GM20431 (cell line): ENCODE data around the gene FRRS1.

Source experiments
- in situ Hi-C: fragments of 300-500 bp; cut with MseI, MboI; formaldehyde crosslinking; loops from one replicate; pipeline ENCODE4 v1.15.0; 2020; ENCODE audit warnings: low sequenced_read_pairs; ENCODE audit not compliant: unreplicated experiment

Gene FRRS1

DNA sequence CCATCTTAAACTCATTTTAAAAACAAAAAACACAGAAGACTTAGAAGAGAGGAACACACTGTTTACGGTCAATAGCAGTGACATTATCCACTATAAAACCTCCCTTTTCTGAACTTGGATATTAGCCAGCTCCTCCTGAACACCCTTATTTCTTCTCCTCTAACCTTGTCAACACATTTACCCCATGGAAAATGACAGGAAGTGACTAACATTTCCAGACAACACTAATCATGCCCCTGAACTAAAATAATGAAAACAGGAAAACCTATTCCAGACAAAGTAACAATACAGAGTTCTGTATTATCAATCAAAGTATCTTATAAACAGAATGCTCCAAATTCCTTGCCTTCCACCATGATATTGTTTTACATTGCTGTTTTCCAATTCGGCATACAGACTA is 75.3 kb downstream of the FRRS1 start:
- in situ Hi-C loops, result no loop called here

DNA sequence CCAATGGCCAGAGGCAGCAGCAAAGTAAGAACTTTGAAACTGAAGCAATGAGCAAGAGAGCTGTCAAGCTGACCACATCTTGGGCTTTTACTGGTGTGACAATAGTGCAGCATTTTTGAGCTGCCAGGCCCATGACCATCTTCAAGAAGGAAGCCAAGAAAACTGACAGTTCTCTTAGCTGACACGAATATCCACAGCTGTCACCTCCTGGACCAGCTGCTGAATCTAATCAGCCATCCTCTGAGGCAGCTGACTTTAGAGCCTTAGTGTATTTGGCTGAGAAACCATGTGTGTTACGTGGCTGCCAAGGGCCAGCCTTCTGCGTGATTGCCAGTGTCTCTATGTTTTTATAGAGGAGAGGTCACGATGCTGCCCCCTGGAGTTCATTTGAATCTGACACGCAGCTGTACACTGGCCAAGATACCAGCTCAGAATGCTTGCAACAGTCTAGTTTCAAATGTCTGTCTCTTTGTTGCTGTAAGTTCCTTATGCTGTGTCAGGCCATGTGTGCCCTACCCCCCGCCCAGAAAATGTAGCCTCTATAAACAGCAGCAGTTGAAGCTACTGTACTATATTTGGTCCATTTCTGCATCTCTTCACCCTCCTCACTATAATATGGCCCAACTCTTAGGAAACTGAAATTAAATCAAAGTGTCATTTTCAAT is 80.8 kb downstream of the FRRS1 start:
- in situ Hi-C loops, result no loop called here

DNA sequence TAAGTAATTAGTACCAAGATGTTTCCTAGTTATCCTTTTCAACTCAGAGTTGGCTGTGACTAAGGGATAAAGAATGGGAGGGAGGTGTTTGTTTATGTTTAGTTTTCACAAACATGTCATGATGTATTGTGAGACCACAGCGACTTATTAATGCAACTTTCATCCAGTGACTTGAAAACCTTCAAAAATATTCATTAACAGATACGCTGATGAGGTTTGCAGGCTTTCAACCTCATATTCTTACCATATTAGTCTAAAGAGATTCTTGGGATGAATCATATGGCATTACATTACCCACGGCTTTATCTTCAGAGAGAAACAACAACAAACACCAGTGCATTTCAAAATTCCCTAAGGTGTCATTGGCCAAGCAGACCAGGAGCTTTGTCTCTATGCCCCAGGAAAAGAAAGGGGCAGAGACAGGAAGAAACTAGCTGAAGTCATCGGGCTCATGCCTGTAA is 84.1 kb downstream of the FRRS1 start:
- in situ Hi-C loops, result no loop called here

DNA sequence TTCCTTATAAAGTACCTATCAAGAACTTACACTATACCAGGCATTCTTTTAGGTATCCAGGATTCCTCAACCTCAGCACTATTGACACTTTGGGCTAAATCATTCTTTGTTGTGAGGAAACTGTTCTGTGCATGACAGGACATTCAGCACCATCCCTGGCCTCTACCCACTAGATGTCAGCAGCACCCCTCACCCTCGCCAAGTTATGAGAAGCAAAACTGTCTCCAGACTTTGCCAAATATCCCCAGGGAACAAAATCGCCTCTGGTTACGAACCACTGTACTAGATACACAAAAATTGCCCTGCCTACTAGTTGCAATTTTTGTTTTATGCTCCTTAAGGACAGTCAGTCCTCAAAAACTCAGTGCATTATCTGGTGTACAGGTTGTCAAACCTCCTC is 84.9 kb downstream of the FRRS1 start:
- in situ Hi-C loops, result no loop called here

DNA sequence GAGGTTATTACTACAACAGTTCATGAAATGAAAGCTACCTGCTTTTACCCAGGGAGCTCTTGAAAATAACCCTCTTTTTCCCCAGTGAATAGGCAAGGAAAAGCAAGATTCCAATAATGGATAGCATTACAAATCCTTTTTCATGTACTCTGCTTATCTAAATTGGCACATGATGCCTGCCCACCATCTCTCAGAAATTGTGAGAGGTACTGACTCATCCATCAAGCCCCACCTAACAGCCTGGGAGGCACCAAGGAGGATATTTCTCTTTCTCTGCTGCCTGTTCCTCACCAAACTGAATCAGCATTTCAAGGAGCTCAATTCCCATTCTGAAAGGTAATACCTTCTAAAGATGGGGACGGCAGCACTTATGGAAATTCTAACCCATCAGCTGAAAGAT is 86.2 kb downstream of the FRRS1 start:
- in situ Hi-C loops, result no loop called here

DNA sequence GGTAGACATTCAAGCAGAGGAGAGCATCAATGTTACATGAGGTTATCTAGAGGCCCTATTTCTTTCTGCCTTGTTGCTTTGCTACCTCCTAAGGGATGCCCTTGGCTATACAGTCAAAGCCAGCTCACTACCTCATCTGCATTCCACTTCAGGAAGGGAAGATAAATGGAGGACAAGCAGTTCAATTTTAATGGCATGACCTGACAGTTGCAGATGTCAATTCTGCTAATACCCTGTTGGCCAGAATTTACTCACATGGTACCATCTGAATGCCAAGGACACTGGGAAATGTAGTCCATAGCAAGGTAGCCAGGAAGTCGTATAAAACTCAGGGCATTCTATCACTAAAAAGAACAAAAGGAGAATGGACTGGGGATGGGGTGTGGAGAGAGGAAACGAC is 89.0 kb downstream of the FRRS1 start:
- in situ Hi-C loops, result no loop called here

DNA sequence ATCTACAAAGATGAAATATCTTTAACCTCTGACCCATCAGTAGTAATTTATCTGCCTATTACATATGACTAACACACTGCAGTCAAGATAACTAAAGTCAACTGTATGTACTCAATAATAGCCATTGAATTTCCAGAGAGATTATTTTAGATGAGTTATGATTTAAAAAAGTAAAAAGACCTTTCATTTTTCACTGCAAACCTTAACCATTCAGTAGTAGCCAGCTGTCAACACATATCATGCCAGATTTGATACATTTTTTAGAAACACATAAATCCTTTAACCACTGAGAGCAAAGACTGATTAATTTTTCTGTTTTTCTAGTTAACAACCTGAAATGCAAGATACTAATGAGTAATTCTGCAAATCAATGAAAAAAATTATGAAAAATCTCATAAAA is 89.6 kb downstream of the FRRS1 start:
- in situ Hi-C loops, result no loop called here

DNA sequence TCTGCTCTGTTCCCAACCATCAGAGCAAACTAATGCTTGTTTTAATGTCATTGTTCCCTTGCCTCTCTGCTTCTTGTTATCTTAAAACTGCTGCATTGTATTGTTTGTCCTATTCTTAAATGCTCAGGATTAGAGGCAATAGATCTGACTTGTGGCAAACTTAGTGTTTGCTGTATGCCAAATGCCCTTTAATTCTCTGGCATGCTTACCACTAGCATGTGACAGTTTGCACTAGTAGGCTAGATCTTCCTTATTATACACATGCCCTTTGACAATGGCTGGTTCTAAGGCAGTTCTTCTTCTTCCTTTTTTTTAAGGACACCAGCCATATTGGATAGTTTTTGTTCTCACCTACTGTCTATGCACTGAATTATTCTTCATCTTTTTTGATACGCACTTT is 90.4 kb downstream of the FRRS1 start:
- in situ Hi-C loops, result no loop called here

DNA sequence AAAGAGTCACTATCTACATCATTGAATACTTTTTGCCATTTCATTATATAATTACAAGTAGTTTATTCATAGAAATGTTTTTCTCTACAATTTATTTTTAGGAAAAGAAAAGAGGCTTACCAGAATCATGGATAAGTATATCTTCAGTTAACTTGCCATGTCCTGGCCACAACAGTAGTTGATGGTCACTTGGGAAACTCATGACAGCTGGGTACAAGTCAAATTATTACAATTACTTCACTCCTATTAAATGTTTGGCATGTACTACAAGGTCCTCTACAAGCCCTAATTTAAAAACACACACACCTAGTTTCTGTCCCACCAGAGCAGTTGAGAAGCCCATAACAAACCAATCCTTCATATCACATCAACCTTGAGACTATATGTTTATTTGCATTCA is 91.1 kb downstream of the FRRS1 start:
- in situ Hi-C loops, result no loop called here

DNA sequence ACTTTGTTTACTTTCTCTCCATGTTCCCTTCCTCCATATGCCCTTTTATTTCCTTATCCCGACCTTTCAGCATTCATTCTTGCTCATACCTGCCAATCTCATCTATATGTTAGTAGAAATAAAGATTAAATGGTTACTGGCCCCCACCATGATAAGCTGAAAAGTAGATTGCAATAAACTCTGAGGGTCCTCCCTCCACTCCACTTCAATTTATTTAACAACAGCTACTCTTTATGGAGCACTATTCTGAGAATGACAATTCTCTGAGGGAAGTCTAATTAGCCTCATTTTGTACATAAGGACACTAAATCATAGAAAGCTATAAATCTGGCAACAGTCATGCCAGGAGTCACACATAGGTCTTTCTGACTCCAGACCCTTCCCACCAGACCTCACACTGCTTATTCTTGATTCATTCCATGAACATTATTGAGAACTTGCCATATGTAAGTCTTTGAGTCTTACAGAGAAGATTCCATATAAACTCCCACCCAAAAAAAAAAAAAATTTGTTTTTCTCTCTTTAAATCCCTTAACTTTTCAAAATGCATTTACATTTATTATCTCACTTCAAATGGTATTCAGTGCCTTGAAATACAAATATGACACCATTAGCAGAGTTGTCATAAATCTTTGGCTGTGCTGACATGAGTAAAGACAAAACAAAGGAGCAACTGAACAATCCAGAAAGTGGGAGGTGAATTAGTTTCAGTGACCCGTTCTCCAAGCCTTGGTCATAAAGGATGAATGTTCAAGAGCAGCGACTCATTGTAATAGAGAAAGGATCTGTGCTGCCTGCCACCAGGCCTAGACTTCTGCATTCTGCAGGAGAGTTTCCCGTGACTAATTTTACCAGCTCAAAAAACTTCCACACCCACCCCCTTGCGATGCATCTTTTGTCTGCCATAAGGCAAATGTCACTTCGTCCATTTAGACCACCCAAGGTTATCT is 92.0 kb downstream of the FRRS1 start:
- in situ Hi-C loops, result no loop called here

DNA sequence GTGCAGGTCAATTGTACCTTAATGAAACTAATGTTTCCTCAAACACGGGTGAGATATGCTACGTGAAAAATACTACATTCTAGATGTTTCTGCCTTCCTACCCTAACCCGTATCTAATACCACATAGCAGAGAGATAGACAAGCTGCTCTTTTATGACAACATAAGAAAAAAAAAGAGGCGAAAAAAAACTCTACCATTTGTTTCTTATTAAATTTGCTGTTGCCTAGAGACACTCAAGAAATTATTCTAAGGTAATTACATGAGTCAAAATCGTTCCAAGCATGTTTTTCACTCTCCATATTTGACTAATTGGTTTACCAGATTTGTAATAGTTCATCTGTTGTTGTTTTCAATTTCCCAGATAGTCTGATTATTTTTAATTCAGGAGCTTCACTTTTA is 93.1 kb downstream of the FRRS1 start:
- in situ Hi-C loops, result no loop called here

DNA sequence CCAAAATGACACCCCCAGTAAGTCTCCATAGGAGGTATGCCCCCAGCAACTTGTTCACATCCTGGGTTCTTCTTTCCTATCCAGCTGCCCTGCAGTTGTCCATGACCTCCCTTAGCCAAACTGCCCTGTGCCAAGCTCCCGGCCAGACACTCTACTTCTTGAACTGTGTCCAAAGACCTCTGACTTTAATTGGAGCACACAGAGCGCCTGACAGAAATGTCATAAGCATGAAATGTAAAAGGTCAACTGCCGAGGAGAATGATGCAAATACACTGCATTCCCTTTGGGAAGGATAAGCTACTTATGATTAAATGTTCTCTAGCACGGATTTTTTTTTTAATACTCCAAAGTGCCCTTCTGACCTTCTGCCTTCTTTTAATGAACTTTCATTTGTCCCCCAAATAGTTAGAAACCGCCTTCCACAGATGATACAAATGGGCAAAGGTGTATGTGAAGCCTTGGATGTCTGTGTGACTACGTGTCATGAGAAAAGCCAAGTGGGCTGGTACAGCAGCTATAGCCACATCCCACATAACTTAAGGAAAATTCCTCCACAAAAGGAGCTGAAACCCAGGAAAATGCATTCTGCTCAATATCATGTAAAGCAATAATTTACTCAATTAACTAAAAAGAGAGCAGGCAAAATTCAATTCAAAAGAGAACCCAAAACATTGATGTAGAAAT is 93.8 kb downstream of the FRRS1 start:
- in situ Hi-C loops, result no loop called here

DNA sequence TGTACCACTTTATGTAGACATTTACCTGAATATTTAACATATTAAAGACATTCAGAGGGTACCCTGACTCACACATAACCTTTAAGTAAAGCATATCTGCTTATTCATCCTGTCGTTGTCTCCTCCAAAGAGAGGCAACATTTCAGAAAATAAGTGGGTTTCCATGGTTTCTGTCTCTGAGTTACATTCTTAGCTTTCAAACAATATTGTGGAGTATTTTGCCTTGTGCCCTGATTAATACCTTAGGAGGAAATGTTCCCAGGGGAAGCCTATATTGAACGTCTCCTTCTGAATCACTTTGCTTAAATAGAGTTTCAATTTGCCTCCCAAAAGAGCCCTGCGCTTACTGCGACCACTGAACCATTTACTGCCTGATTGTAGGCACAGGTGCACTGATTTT is 94.4 kb downstream of the FRRS1 start:
- in situ Hi-C loops, result no loop called here

DNA sequence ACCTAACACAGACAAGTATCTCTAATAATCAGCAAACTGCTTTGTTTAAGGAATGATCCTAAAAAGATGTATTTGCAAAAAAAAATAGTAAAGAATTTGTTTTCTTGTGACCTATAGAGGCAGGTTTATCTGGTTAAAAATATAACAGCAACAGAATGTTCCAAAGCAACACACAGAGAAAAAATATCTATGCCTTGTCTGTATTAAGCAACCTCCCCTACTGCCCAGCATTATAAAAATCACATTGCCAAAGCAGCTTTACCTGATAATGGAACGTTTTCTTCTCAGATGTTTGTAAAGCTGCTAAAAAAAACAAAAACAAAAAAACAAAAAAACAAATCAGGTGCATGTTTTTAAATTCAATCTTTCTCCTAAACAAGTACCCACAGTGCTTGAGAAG is 95.9 kb downstream of the FRRS1 start:
- in situ Hi-C loops, result no loop called here

DNA sequence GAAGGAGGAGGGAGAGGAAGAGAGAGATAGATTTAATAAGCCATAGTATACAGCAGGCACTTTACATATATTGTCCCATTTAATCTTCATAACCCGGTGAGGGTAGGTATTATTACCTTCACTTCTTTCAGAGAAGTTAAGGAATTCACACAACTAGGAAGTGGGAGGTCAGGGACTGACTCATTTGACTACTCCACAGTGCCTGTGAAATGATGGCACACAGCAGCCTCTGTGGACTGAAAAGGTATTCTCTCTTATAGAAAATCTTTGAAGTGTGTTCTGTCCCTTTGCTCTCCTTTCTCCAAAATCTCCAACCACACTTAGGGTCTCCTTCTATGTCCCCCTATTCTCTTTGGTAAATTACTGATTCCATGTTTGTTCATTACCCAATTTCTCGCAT is 96.6 kb downstream of the FRRS1 start:
- in situ Hi-C loops, result no loop called here

DNA sequence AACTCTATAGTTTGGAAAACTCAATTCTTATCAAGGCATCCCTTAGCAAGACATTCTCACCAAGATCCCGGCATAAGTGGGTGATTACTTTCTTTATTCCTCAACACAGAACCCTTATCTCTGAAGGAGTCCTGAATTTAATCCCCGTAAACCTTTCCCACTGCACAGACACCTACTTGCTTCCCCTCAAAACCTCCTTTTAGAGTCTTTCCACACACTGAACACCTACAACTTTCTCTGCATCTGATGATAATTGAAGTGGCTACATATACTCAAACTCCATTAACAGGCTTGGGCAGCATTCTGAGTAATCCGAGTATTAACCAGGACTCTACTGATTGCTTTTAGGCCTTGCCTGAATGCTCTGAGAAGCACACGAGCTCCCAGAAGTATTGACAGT is 97.1 kb downstream of the FRRS1 start:
- in situ Hi-C loops, result no loop called here

DNA sequence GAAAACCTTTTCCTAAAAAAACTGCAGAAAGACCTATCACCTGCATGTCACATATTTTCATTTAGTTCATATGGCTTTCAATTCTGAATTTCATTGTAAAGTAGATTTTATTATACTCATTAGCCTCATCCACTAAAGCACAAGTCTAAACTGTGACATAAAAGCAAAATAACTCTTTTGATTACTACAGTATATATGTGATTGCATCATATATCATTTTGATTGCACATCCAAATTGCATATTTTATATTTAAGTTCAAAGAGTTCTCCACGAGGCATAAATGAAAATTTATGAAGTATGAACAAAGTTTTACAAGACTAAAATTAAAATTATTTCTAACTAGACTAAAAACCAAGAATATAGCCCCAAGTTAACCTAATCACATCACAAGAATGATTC is 101.2 kb downstream of the FRRS1 start:
- in situ Hi-C loops, result no loop called here

DNA sequence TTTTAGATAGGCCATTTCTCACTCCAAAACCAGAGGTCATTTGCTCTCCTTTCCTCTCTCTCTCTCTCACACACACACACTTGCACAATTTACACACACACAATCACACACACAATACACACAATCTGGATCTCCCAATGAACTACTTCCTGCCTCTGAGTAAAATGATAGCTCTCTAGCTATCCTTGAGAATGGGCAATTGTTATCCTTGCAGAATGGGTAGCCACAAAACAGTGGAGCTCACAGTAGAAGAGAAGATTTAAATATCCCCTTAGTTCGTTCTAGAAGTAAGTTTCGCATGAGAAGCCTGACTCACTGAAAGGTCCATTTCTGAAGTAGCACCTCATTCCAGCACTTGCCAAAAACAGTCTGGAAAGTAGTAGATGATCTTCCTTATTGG is 102.9 kb downstream of the FRRS1 start:
- in situ Hi-C loops, result no loop called here

DNA sequence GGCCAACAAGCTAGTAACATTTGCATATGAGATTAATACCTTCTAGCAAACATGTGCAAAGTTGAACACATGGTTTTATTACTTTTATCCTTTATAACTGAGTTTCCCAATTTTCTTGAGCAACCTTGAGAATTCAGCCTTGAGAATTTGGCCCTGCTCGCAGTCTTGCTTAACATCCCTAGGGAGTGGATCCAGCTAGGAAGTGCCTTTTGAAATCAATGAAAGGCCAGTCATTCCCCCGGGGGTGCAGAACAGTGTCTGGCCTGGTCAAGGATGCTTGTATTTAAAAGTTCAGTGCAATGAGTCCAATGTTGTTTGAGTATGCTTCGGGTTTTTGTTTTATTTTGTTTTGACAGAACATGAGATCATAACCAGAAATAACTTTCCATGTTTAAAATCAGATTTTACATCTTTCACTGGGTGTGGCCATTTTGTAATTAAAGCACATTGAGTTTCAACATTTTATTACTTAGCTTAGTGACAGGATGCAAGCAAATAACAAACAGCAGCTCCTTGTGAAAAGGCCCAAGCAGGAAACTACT is 103.8 kb downstream of the FRRS1 start:
- in situ Hi-C loops, result no loop called here

DNA sequence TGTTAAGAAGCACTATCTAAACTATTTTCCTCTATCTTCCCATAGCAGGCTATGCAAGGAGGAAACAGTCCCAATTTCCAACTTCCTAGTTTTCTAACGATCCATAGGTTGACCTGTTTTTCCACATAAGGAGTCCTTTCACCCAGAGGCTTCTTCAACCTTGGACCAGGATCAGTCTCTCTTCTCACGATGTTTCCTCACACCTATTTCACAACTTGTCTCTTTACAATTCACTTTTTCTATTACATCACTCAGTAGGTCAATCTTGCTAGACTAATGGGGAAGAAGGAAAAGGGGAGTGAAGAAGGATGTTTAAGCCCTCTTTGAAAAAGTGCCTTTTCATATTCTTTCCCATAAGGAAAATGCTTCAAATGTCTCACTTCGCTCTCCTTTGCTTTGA is 104.7 kb downstream of the FRRS1 start:
- in situ Hi-C loops, result no loop called here

DNA sequence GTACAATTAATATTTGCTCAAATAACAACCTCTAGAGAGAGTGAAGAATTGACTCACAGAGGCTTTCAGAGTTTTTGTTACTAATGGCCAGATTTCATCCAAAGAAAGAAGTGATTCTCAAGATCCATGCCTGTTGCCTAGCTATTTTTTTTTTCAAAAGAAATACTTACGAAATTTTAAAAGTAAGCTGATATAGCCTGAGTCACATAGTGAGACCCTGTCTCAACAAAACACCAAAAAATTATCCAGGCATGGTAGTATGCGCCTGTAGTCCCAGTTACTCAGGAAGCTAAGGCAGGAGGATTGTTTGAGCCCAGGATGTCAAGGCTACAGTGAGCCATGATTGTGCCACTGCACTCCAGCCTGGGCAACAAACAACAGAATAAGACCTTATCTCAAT is 105.9 kb downstream of the FRRS1 start:
- in situ Hi-C loops, result no loop called here
